ENCODE measurements around the gene SLC31A2.
"Not testable (repeated sequence)": the region's sequence is repeated elsewhere in the genome, so short reads cannot be mapped to it uniquely, and the experiment has no call there.

Gene SLC31A2

GRCh38 chr9:113150670-113151611 lies at the start of gene SLC31A2:
Gene SLC31A2 (plus strand): TSS chr9:113151007. CDS start chr9:113151075, 68 bp downstream.
- DNase-seq = peak; percentile 83 to 85

- DNase-seq = not testable (repeated sequence)
Measured at GRCh38 chr9:113105345-113105744, 45.5 kb upstream of the SLC31A2 start.

GRCh38 chr9:113111065-113111951 lies 39.5 kb upstream of the SLC31A2 start:
- not testable (repeated sequence) for DNase-seq

- not testable (repeated sequence) for DNase-seq
Measured at GRCh38 chr9:113112706-113113510, 37.9 kb upstream of the SLC31A2 start.

GRCh38 chr9:113118829-113119228 lies 32.0 kb upstream of the SLC31A2 start:
- not testable (repeated sequence) for DNase-seq

- no peak for DNase-seq
Measured at GRCh38 chr9:113125386-113126035, 25.3 kb upstream of the SLC31A2 start.

GRCh38 chr9:113129466-113129865 lies 21.3 kb upstream of the SLC31A2 start:
- no peak for DNase-seq

GRCh38 chr9:113129884-113130283 lies 20.9 kb upstream of the SLC31A2 start:
- no peak for DNase-seq

GRCh38 chr9:113131689-113132151 lies 19.1 kb upstream of the SLC31A2 start:
- DNase-seq = no peak

- DNase-seq = no peak
Measured at GRCh38 chr9:113137196-113138168, 13.3 kb upstream of the SLC31A2 start.

- DNase-seq = no peak
Measured at GRCh38 chr9:113138760-113139159, 12.0 kb upstream of the SLC31A2 start.

- no peak for DNase-seq
Measured at GRCh38 chr9:113139225-113139829, 11.5 kb upstream of the SLC31A2 start.

- DNase-seq = no peak
Measured at GRCh38 chr9:113139953-113140352, 10.9 kb upstream of the SLC31A2 start.

GRCh38 chr9:113140896-113141295 lies 9.9 kb upstream of the SLC31A2 start:
- DNase-seq = not testable (repeated sequence)

- no peak for DNase-seq
Measured at GRCh38 chr9:113143432-113144227, 7.2 kb upstream of the SLC31A2 start.

GRCh38 chr9:113148372-113148705 lies 2.5 kb upstream of the SLC31A2 start:
- DNase-seq = no peak

- no peak for DNase-seq
Measured at GRCh38 chr9:113148781-113149510, 1.9 kb upstream of the SLC31A2 start.

- not testable (repeated sequence) for DNase-seq
Measured at GRCh38 chr9:113149561-113149960, 1.2 kb upstream of the SLC31A2 start.
